MM.1S (cell line): ENCODE results near the gene MS4A8.

ENCODE experiments used
- DNase-seq: peaks from one replicate; pipeline ENCODE4 v3.0.0-alpha.2; 2015
- H2AFZ ChIP-seq: fragments of 300-600 bp; sonication (generic); 2 replicates; pipeline ENCODE4 v1.6.0; 2016; ENCODE audit warnings: antibody characterized with exemption, low read length
- H3F3A ChIP-seq: fragments of 300-600 bp; sonication (generic); 2 replicates; pipeline ENCODE4 v1.6.1; 2016; ENCODE audit warnings: mild to moderate bottlenecking, antibody characterized with exemption, low read length, moderate library complexity, mixed read lengths; ENCODE audit not compliant: insufficient read depth
- H3K27ac ChIP-seq: fragments of 300-600 bp; sonication (generic); 2 replicates; pipeline ENCODE4 v1.5.1; 2016; ENCODE audit warnings: mild to moderate bottlenecking, low read length
- H3K27me3 ChIP-seq: fragments of 300-600 bp; sonication (generic); replicated peaks from 2 replicates; pipeline ENCODE4 v1.6.0; 2016; ENCODE audit warnings: low read length; ENCODE audit not compliant: insufficient read depth
- H3K36me3 ChIP-seq: fragments of 300-600 bp; sonication (generic); replicated peaks from 2 replicates; pipeline ENCODE4 v1.6.1; 2016; ENCODE audit warnings: mild to moderate bottlenecking, low read length, mixed read lengths; ENCODE audit not compliant: insufficient read depth
- H3K4me1 ChIP-seq: fragments of 300-600 bp; sonication (generic); 2 replicates; pipeline ENCODE4 v1.6.1; 2016; ENCODE audit warnings: low read length, mixed read lengths
- H3K4me2 ChIP-seq: fragments of 300-600 bp; sonication (generic); 2 replicates; pipeline ENCODE4 v1.6.0; 2016; ENCODE audit warnings: low read depth, low read length
- H3K4me3 ChIP-seq: fragments of 300-600 bp; sonication (generic); 2 replicates; pipeline ENCODE4 v1.5.1; 2016; ENCODE audit warnings: low read length, mixed read lengths
- H3K79me2 ChIP-seq: fragments of 300-600 bp; sonication (generic); 2 replicates; pipeline ENCODE4 v1.6.1; 2016; ENCODE audit warnings: mixed run types, low read length, mixed read lengths
- H3K9ac ChIP-seq: fragments of 300-600 bp; sonication (generic); 2 replicates; pipeline ENCODE4 v1.6.1; 2016; ENCODE audit warnings: low read length, mixed read lengths
- H3K9me2 ChIP-seq: fragments of 300-600 bp; sonication (generic); replicated peaks from 2 replicates; pipeline ENCODE4 v1.6.1; 2016; ENCODE audit warnings: mild to moderate bottlenecking, low read length, mixed read lengths; ENCODE audit not compliant: insufficient read depth
- H3K9me3 ChIP-seq: fragments of 300-600 bp; sonication (generic); replicated peaks from 2 replicates; pipeline ENCODE4 v1.6.1; 2016; ENCODE audit warnings: mild to moderate bottlenecking, low read length, mixed read lengths; ENCODE audit not compliant: insufficient read depth
- H4K20me1 ChIP-seq: fragments of 300-600 bp; sonication (generic); 2 replicates; pipeline ENCODE4 v1.6.1; 2016; ENCODE audit warnings: mild to moderate bottlenecking, low read length, moderate library complexity, mixed read lengths; ENCODE audit not compliant: insufficient read depth
- EZH2 ChIP-seq: fragments of 300-600 bp; sonication (generic); optimal IDR thresholded peaks from 2 replicates; pipeline ENCODE3; 2017; ENCODE audit warnings: low read depth, mild to moderate bottlenecking, antibody characterized with exemption, low read length, mixed read lengths
- EZH2phosphoT487 ChIP-seq: fragments of 300-600 bp; sonication (generic); IDR thresholded peaks from 2 replicates; pipeline ENCODE4 v1.6.1; 2018; ENCODE audit warnings: antibody characterized with exemption, low read length
- TF ChIP-seq, protein P1 (sequence below): fragments of 300-600 bp; sonication (generic); IDR thresholded peaks from 2 replicates; pipeline ENCODE4 v1.5.1; 2016; ENCODE audit warnings: antibody characterized with exemption, low read length, mixed read lengths

Gene MS4A8

DNA sequence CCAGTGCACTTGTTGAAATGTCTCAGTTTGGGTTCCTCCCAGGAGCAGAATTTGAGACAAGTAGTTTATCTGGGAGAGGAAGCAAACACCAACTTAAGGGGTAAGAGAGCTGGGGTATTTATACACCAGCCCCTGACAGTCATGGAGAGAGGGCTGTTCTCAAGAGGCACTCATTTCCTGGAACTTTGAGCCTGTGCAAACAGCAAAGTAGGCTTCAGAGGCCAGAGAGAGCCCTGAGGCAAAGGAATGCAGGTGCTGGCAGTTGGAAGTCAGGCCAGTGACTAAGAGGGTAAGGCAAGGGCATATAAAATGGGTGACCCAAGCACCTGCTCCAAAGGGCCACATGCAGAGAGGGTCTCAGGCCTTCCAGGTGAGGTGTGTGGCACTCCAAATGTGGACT is 41.2 kb downstream of the MS4A8 start:
- H2AFZ ChIP-seq: no peak overlapping the region
- TF ChIP-seq EZH2: no peak
- TF ChIP-seq EZH2phosphoT487: no peak
- no peaks in the 10 kb centered on the region for H3K9me3 ChIP-seq
- H3K79me2 ChIP-seq: no peaks in the 10 kb centered on the region
- H3K27ac ChIP-seq: no peak overlapping the region
- H3K4me2 ChIP-seq: no peak overlapping the region
- H3K9ac ChIP-seq: no peak overlapping the region
- H3K27me3 ChIP-seq: no peaks in the 10 kb centered on the region
- H4K20me1 ChIP-seq: no peaks in the 10 kb centered on the region
- no peaks in the 10 kb centered on the region for H3K36me3 ChIP-seq
- H3K4me1 ChIP-seq: no peaks in the 10 kb centered on the region
- H3K4me3 ChIP-seq: no peak overlapping the region
- DNase-seq: no peak
- no peaks in the 10 kb centered on the region for H3K9me2 ChIP-seq
- no peaks in the 10 kb centered on the region for H3F3A ChIP-seq

DNA sequence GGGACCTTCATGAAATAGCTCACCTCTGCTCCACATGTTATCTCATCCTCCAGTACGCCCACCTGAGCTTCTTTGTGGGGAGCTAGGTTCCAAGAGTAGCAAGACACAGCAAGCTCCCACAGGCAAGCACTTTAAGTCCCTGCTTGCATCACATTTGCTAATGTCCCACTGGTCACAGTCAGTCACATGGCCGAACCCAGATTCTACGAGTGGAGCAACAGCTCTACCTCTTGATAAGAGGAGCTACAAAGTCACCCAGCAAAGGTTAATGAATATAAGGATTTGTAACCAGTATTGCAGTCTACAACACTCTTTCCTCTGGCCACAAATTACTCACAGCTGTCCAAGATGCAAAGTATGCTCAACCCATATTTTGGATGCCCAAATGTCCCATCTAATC is 42.0 kb downstream of the MS4A8 start:
- H3K4me1 ChIP-seq: no peaks in the 10 kb centered on the region
- no peak overlapping the region for H2AFZ ChIP-seq
- H3K79me2 ChIP-seq: no peaks in the 10 kb centered on the region
- no peak for DNase-seq
- H3F3A ChIP-seq: no peaks in the 10 kb centered on the region
- no peak overlapping the region for H3K27ac ChIP-seq
- H3K36me3 ChIP-seq: no peaks in the 10 kb centered on the region
- no peaks in the 10 kb centered on the region for H4K20me1 ChIP-seq
- H3K9me2 ChIP-seq: no peaks in the 10 kb centered on the region
- no peaks in the 10 kb centered on the region for H3K9me3 ChIP-seq
- no peaks in the 10 kb centered on the region for H3K27me3 ChIP-seq
- no peak overlapping the region for H3K4me2 ChIP-seq
- TF ChIP-seq EZH2 (no peak), EZH2phosphoT487 (no peak)
- H3K4me3 ChIP-seq: no peak overlapping the region
- no peak overlapping the region for H3K9ac ChIP-seq

DNA sequence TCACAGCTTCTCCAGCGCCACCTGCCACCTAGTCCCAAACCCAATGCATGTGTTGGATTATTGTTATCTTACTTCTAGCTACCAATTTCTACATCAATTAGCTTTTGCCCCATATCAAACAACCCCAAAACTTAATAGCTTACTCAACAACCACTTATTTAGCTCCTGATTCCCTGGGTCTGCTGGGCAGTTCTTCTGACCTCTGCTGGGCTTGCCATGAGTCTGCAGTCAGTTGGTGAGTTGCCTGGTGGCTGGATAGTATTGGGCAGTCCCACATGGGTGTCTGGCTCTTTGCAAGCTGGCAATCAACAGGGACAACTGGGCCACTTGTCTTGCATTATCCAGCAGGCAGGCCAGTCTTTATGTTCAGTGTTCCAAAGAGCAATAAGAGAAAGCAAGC is 43.6 kb downstream of the MS4A8 start:
- no peak overlapping the region for H3K4me3 ChIP-seq
- H3K4me2 ChIP-seq: no peak overlapping the region
- no peak overlapping the region for H3K9ac ChIP-seq
- no peaks in the 10 kb centered on the region for H4K20me1 ChIP-seq
- TF ChIP-seq, protein P1, sequence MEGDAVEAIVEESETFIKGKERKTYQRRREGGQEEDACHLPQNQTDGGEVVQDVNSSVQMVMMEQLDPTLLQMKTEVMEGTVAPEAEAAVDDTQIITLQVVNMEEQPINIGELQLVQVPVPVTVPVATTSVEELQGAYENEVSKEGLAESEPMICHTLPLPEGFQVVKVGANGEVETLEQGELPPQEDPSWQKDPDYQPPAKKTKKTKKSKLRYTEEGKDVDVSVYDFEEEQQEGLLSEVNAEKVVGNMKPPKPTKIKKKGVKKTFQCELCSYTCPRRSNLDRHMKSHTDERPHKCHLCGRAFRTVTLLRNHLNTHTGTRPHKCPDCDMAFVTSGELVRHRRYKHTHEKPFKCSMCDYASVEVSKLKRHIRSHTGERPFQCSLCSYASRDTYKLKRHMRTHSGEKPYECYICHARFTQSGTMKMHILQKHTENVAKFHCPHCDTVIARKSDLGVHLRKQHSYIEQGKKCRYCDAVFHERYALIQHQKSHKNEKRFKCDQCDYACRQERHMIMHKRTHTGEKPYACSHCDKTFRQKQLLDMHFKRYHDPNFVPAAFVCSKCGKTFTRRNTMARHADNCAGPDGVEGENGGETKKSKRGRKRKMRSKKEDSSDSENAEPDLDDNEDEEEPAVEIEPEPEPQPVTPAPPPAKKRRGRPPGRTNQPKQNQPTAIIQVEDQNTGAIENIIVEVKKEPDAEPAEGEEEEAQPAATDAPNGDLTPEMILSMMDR: no peak
- no peak for TF ChIP-seq EZH2
- no peak for TF ChIP-seq EZH2phosphoT487
- no peaks in the 10 kb centered on the region for H3K9me2 ChIP-seq
- no peak overlapping the region for H3K27ac ChIP-seq
- H3K79me2 ChIP-seq: no peaks in the 10 kb centered on the region
- no peaks in the 10 kb centered on the region for H3K27me3 ChIP-seq
- no peaks in the 10 kb centered on the region for H3F3A ChIP-seq
- H3K9me3 ChIP-seq: no peaks in the 10 kb centered on the region
- no peaks in the 10 kb centered on the region for H3K36me3 ChIP-seq
- H2AFZ ChIP-seq: no peak overlapping the region
- DNase-seq: no peak
- H3K4me1 ChIP-seq: no peaks in the 10 kb centered on the region

DNA sequence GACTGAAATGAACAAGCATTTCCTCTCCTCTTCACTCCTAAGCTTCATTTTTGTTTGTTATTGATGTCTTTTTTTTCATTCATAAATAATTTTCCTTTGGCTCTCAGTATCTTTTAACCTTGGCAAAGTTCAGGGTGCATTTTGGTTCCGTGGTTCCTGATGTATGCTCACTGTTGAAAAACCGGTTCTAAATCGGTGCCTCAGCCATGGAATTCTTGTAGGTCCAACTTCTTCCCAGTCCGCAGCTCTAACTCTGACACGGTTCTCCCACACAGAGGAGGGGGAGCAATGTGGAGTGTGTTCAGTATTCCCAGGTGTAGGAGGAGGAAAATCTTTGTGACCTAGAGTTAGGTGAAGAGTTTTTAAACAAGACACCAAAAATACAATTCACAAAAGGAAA is 44.7 kb downstream of the MS4A8 start:
- no peaks in the 10 kb centered on the region for H3K9me3 ChIP-seq
- H3K27me3 ChIP-seq: no peaks in the 10 kb centered on the region
- H3K4me3 ChIP-seq: no peak overlapping the region
- no peak overlapping the region for H3K9ac ChIP-seq
- H3K4me2 ChIP-seq: no peak overlapping the region
- no peaks in the 10 kb centered on the region for H3K79me2 ChIP-seq
- H3K9me2 ChIP-seq: no peaks in the 10 kb centered on the region
- H2AFZ ChIP-seq: no peak overlapping the region
- H4K20me1 ChIP-seq: no peaks in the 10 kb centered on the region
- no peaks in the 10 kb centered on the region for H3F3A ChIP-seq
- no peaks in the 10 kb centered on the region for H3K36me3 ChIP-seq
- H3K4me1 ChIP-seq: no peaks in the 10 kb centered on the region
- H3K27ac ChIP-seq: no peak overlapping the region
- DNase-seq: no peak
- TF ChIP-seq EZH2 (no peak), EZH2phosphoT487 (no peak)
- TF ChIP-seq, protein P1: no peak
